NCI-H1417 treated with DMSO at 0.1 percent for 48 hours (cell line): Measurements from ENCODE around the gene USP30.

ENCODE experiments used
- DNase-seq: peaks from one replicate; lab custom pipeline; 2025; lab: John Stamatoyannopoulos, UW

Gene USP30

GRCh38 chr12:109127533-109128242, 75.3 kb downstream of the USP30 start:
- no peak for DNase-seq

GRCh38 chr12:109130297-109131153, 78.1 kb downstream of the USP30 start:
- DNase-seq: no peak

GRCh38 chr12:109131154-109132050, 79.0 kb downstream of the USP30 start:
- DNase-seq: no peak

- DNase-seq: no peak
Observed at GRCh38 chr12:109134186-109134917, 82.0 kb downstream of the USP30 start.

- DNase-seq: no peak
Observed at GRCh38 chr12:109137055-109137454, 84.7 kb downstream of the USP30 start.
